K562 (cell line): ENCODE results near the gene NUDT6. TPM values are rescaled to one million over a fixed set of nuclear protein-coding genes. Genes with fewer than 3 reads are reported as not detected.

Experiments
- ARID1B ChIP-seq: fragments of 450-650 bp; IDR thresholded peaks from 2 replicates; pipeline ENCODE4 v1.6.1; 2016; ENCODE audit warnings: antibody characterized with exemption, mild to moderate bottlenecking, inconsistent platforms
- ATF1 ChIP-seq, 2 experiments: fragments of 450-650 bp in 1 of 2; IDR thresholded peaks; 2 replicates each; pipeline ENCODE4 v1.6.1; 2016; ENCODE audit warnings: missing compliant biosample characterization in 1 of 2, missing genetic modification characterization in 1 of 2
- BHLHE40 ChIP-seq: IDR thresholded peaks from 2 replicates; pipeline ENCODE4 v1.6.1; 2011; ENCODE audit warnings: low read length, improper control_type of control experiment
- CBX3 ChIP-seq, 2 experiments: IDR thresholded peaks; 1 replicate in 1 of 2; 2 replicates in 1 of 2; pipeline ENCODE4 v1.6.1; 2012; ENCODE audit warnings: inconsistent platforms in 2 of 2, low read length in 2 of 2, borderline replicate concordance in 1 of 2, control low read depth in 1 of 2
- CTBP1 ChIP-seq: fragments of 450-650 bp; IDR thresholded peaks from 2 replicates; pipeline ENCODE4 v1.6.1; 2016; ENCODE audit warnings: borderline replicate concordance
- DACH1 ChIP-seq: fragments of 450-650 bp; IDR thresholded peaks from 2 replicates; pipeline ENCODE4 v1.6.1; 2018; ENCODE audit not compliant: partially characterized antibody
- HMG20B ChIP-seq: fragments of 250-450 bp; sonication (Bioruptor Pico); IDR thresholded peaks from 2 replicates; pipeline ENCODE4 v1.5.0; 2021; ENCODE audit warnings: mild to moderate bottlenecking
- MAZ ChIP-seq, 2 experiments: fragments of 450-650 bp in 1 of 2; sonication (generic) in 1 of 2; formaldehyde crosslinking; IDR thresholded peaks in 1 of 2; conservative IDR thresholded peaks in 1 of 2; 2 replicates each; pipeline versions ENCODE4 v1.4.0 to v1.5.0; 2020; ENCODE audit warnings: mild to moderate bottlenecking in 1 of 2, missing genetic modification reagents in 1 of 2
- MCM5 ChIP-seq: fragments of 450-650 bp; IDR thresholded peaks from 2 replicates; pipeline ENCODE4 v1.6.1; 2016; ENCODE audit warnings: low read depth
- NFXL1 ChIP-seq: fragments of 450-650 bp; formaldehyde crosslinking; IDR thresholded peaks from 2 replicates; pipeline ENCODE4 v1.4.0; 2021; ENCODE audit warnings: mild to moderate bottlenecking
- NONO ChIP-seq, 2 experiments: fragments of 200-400 bp in 1 of 2; fragments of 450-650 bp in 1 of 2; formaldehyde crosslinking in 1 of 2; IDR thresholded peaks; 2 replicates each; pipeline ENCODE4 v1.6.1; 2017; ENCODE audit warnings: low read depth in 2 of 2, mild to moderate bottlenecking in 2 of 2, moderate library complexity in 2 of 2, low read length in 1 of 2
- PHB ChIP-seq: fragments of 250-450 bp; sonication (Bioruptor Pico); IDR thresholded peaks from 2 replicates; pipeline ENCODE4 v1.5.0; 2021
- POLR3A ChIP-seq: IDR thresholded peaks from 2 replicates; pipeline ENCODE4 v1.6.1; 2011; ENCODE audit warnings: borderline replicate concordance, mild to moderate bottlenecking, moderate library complexity; ENCODE audit not compliant: insufficient read length, insufficient read depth; ENCODE audit errors: extremely low read depth
- RCOR1 ChIP-seq, 2 experiments: IDR thresholded peaks; 2 replicates each; pipeline ENCODE4 v1.6.1; 2012; ENCODE audit warnings: low read depth in 2 of 2, low read length in 2 of 2, borderline replicate concordance in 1 of 2, improper control_type of control experiment in 1 of 2
- TRIM28 ChIP-seq: fragments of 450-650 bp; IDR thresholded peaks from 2 replicates; pipeline ENCODE4 v1.6.1; 2017
- ZBTB26 ChIP-seq: fragments of 450-650 bp; formaldehyde crosslinking; IDR thresholded peaks from 2 replicates; pipeline ENCODE4 v1.4.0; 2022; ENCODE audit warnings: missing genetic modification characterization
- ZC3H11A ChIP-seq: IDR thresholded peaks from 2 replicates; pipeline ENCODE4 v1.6.1; 2012; ENCODE audit warnings: low read depth, low read length, improper control_type of control experiment
- ZNF197 ChIP-seq: fragments of 200-800 bp; sonication (Bioruptor generic); IDR thresholded peaks from 2 replicates; pipeline ENCODE4 v1.6.1; 2016; ENCODE audit warnings: low read depth, missing genetic modification characterization, missing compliant biosample characterization
- ZNF436 ChIP-seq: fragments of 250-450, 450-650 bp; sonication (Bioruptor Pico); formaldehyde crosslinking; IDR thresholded peaks from 2 replicates; pipeline ENCODE4 v1.7.0; 2020; ENCODE audit warnings: mild to moderate bottlenecking
- ZNF644 ChIP-seq: fragments of 200-800 bp; sonication (Bioruptor generic); IDR thresholded peaks from 2 replicates; pipeline ENCODE4 v1.6.1; 2016; ENCODE audit warnings: low read depth, missing genetic modification characterization, missing compliant biosample characterization
- ZNF696 ChIP-seq: fragments of 250-450 bp; sonication (Bioruptor Pico); conservative IDR thresholded peaks from 2 replicates; pipeline ENCODE4 v1.4.0; 2020; ENCODE audit warnings: mild to moderate bottlenecking, moderate library complexity
- polyA plus RNA-seq, 8 experiments: library from polyadenylated mRNA; depleted of rRNA in 4 of 8; stranded (reverse) in 5 of 8; unstranded in 3 of 8; fragments of >200 nt; fragmentation: Nextera tagmentation in 2 of 8; fragmentation: Illumina TruSeq in 1 of 8; extraction: Ambion mirVana in 2 of 8; extraction: Trizol in 1 of 8; gene quantifications; 2 replicates each; pipeline versions ENCODE4 v1.2.1 to v1.2.3, GENCODE V29; 2011 to 2014; ENCODE audit warnings: inconsistent platforms in 1 of 8, missing spikeins in 1 of 8
- total RNA-seq, 7 experiments: library from RNA; depleted of rRNA in 6 of 7; stranded (reverse); fragments of >200 nt in 6 of 7; fragmentation: Illumina TruSeq in 2 of 7; extraction: Trizol in 2 of 7; gene quantifications; 2 replicates each; pipeline versions ENCODE4 v1.2.1 to v1.2.3, GENCODE V29; 2011 to 2021; ENCODE audit warnings: low replicate concordance in 1 of 7

Gene NUDT6
- total and polyA plus RNA-seq, 9 of the 15 experiments (the other 6 are each of a cell fraction or from before 2014, with no cell fraction given), result 9.4 to 18.1 (median 13.4) TPM

- TF ChIP-seq ZBTB26 (CRISPR knock-in tag) (no peak), MAZ (CRISPR knock-in tag; conservative IDR thresholded peaks at IDR 0.05 in 1 of 2, IDR thresholded peaks at IDR 0.05 in 1 of 2) (peak in 1 of 2 experiments; percentile 22; a peak in 1 of 4 replicates), ZNF696 (CRISPR knock-in tag) (no peak), PHB (CRISPR knock-in tag) (no peak), MCM5 (no peak), DACH1 (no peak), POLR3A (no peak), ZC3H11A (no peak), ZNF644 (tag) (0 out of 2 replicates have a peak, but pooled peaks have one; percentile 1), NONO (IDR thresholded peaks at IDR 0.05; ENCODE audit: low read depth in 2 of 2, low read length in 1 of 2) (no peak), BHLHE40 (peak; percentile 8; the same call in 1 of the 2 replicates), ZNF436 (no peak), ZNF197 (0 out of 2 replicates have a peak, but pooled peaks have one; percentile 19), NFXL1 (CRISPR knock-in tag) (no peak), HMG20B (no peak), CTBP1 (peak; percentile 29; the same call in 1 of the 2 replicates), CBX3 (IDR thresholded peaks at IDR 0.05; ENCODE audit: borderline replicate concordance in 1 of 2, low read length in 2 of 2) (no peak), ARID1B (no peak), RCOR1 (IDR thresholded peaks at IDR 0.05; ENCODE audit: borderline replicate concordance in 1 of 2, low read depth in 2 of 2, low read length in 2 of 2) (0 out of 4 replicates have a peak, but pooled peaks of 1 of the 2 experiments have one; percentile 26), ATF1 (CRISPR knock-in tag; IDR thresholded peaks at IDR 0.05) (no peak), ATF1 (tag; IDR thresholded peaks at IDR 0.05) (no peak), TRIM28 (no peak)
- TF ChIP-seq, all 486 proteins: peak for 50
These were observed at the start of gene NUDT6 (continued) for GRCh38 chr4:122921971-122922876.
